HG02981 (cell line): ENCODE data around the gene BRME1.

Experiments used
- ATAC-seq: cut with Tn5 transposase; IDR thresholded peaks from one replicate; pipeline ENCODE4 v1.9.1; 2021; ENCODE audit warnings: mild to moderate bottlenecking, moderate library complexity; ENCODE audit not compliant: unreplicated experiment

BRME1 gene

GRCh38 chr19:13890136-13890535, 15.8 kb downstream of the BRME1 start:
- no peak for ATAC-seq

- ATAC-seq = no peak
Observed at GRCh38 chr19:13888281-13888680, 17.6 kb downstream of the BRME1 start.

- no peak for ATAC-seq
Observed at GRCh38 chr19:13887517-13887916, 18.4 kb downstream of the BRME1 start.

GRCh38 chr19:13887018-13887436, 18.9 kb downstream of the BRME1 start:
- no peak for ATAC-seq

GRCh38 chr19:13885826-13886365, 20.0 kb downstream of the BRME1 start:
- ATAC-seq = no peak

GRCh38 chr19:13884726-13885591, 21.0 kb downstream of the BRME1 start:
- ATAC-seq = no peak

GRCh38 chr19:13883516-13884064, 22.3 kb downstream of the BRME1 start:
- ATAC-seq = no peak

- ATAC-seq = no peak
Observed at GRCh38 chr19:13882836-13883235, 23.1 kb downstream of the BRME1 start.

- no peak for ATAC-seq
Observed at GRCh38 chr19:13882419-13882795, 23.5 kb downstream of the BRME1 start.

GRCh38 chr19:13881692-13882418, 24.1 kb downstream of the BRME1 start:
- ATAC-seq = no peak

- no peak for ATAC-seq
Observed at GRCh38 chr19:13881251-13881691, 24.6 kb downstream of the BRME1 start.

- peak; percentile 78 for ATAC-seq
Observed at GRCh38 chr19:13880059-13881043, 25.6 kb downstream of the BRME1 start.

GRCh38 chr19:13877303-13877702, 28.6 kb downstream of the BRME1 start:
- ATAC-seq = no peak

- ATAC-seq = no peak
Observed at GRCh38 chr19:13876834-13877233, 29.1 kb downstream of the BRME1 start, which contains the start of gene NANOS3. NANOS3 (plus strand) TSS chr19:13877134; CDS start chr19:13877249, 115 bp downstream.

- no peak for ATAC-seq
Observed at GRCh38 chr19:13875824-13876223, 30.1 kb downstream of the BRME1 start.

- no peak for ATAC-seq
Observed at GRCh38 chr19:13873834-13874515, 31.9 kb downstream of the BRME1 start.

GRCh38 chr19:13872695-13873389, 33.1 kb downstream of the BRME1 start:
- ATAC-seq = no peak

GRCh38 chr19:13872339-13872694, 33.6 kb downstream of the BRME1 start:
- no peak for ATAC-seq

- ATAC-seq = no peak
Observed at GRCh38 chr19:13870873-13871272, 35.0 kb downstream of the BRME1 start.
